HG02642 (cell line): ENCODE data around the gene TSHZ1.

Experiments
- ATAC-seq: cut with Tn5 transposase; IDR thresholded peaks from one replicate; pipeline ENCODE4 v1.9.1; 2021; ENCODE audit warnings: mild to moderate bottlenecking; ENCODE audit not compliant: unreplicated experiment, poor library complexity

Gene TSHZ1

DNA sequence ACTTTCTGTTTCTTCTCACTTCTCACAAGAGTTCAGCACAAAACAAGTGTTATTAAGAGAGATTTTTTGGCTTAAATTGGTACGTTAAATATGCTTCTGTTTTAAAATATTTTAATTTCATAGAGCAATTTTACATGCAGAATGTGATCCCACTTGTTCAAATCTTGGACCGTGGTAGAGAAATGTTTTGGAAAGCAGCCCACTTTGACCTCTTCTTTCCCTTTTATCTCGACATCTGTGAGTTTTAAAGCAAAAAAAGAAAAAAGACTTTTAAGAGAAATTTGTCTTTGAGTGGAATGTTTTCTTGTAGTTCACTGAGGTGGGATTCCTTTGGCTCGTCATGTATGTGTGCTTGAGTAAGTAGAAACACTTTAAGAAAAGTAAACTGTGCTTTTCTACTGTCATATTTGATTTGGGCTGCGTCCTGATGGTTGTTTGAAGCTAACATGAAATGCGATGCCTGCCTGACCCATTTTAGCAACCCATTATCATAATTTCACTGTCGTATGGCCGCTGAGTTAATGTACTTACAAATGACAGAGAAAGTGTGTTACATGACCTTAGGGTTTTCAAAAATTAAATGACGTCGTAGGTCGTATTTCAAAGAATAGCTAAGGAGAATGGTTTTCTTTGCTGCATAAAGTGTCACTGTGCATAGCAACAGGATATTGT is 54.5 kb downstream of the TSHZ1 start:
- no peak for ATAC-seq

DNA sequence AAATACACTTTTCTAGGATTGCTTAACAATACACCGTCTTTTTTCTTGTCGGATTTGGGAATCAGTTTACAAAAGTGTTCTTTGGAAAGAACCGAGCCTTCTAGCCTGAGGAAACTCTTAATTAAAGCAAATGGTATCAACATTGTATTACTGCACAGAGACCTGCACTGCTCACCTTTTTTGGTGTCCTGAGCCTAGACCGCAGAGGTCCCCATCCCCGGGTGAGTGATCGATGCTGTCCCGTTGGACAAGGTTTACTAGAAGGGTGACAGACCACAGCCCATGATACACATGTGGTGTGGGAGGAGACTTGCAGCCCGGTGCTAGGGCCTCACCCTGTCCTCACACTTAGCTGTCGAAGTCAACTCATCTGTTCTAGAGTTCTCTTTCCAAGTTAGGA is 55.3 kb downstream of the TSHZ1 start:
- ATAC-seq, result no peak

DNA sequence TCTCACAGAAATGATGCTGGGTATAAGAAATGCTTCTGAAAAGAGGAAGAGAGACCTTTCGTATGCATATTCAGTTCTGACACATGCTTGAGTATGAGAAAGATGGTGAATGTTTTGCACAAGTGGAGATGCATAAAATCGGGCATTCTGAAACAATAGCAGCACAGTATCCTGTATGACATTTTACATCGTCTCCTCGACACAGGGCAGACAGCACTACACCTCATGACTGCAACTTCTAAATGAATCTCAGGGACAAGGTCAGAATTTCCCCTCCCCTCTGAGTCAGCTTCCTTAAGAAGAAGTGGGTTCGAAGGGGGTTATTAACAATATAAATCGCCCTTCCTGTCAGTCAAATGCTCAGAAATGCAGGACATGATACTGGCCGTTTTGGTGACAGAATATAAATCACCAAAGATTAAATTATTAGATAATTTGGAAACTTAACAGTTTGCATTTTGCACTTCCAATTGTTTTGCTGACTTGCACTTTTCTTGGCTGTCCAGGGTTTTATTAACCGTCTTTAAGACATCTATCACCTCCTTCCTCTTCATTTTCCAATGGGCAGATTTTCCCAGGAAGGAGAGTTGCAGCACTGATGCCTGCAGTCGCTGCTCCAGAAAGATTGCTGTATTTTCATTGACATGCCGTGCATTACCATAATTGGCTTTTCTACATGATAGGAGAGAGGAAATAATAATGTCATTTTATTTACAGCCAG is 57.2 kb downstream of the TSHZ1 start:
- peak; percentile 84 for ATAC-seq

DNA sequence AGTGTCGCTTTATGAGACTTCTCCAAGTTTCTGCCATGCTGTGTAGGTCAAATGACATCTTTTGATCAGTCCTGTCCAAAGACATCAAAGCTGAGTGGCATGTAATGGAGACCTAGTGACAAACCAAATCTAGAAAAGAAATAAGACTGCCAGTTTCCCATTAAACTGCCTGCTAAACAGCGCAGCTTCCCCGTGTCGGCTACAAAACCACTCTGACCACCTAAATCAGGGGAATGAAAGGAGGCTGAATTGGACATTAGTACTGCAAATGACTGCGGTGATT is 57.7 kb downstream of the TSHZ1 start:
- ATAC-seq, result no peak

- ATAC-seq, result no peak
Measured at GRCh38 chr18:75269124-75269680, 58.6 kb downstream of the TSHZ1 start.

- ATAC-seq, result no peak
Measured at GRCh38 chr18:75269696-75270095, 59.1 kb downstream of the TSHZ1 start.

GRCh38 chr18:75271952-75272351 is 61.4 kb downstream of the TSHZ1 start:
- no peak for ATAC-seq

GRCh38 chr18:75273817-75274216 is 63.2 kb downstream of the TSHZ1 start:
- no peak for ATAC-seq

DNA sequence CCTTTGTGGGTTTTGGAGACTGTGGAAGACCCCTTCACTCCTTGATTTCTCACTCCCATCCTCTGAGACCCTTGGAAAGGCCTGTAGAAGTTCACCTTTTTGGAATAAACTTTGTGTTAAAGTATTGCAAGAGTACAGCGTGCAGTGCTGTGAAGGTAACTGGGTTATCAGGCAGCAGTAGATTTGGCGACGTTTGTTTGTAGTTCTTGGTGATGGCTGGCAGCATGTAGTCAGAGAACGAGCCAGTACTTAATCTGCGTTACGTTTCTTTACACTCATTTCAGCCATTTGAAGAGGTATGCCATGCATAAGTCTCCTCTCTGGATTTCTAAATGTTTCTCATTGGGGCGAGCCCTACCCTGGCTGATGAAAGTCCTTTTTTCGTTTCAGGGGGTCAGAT is 64.6 kb downstream of the TSHZ1 start:
- no peak for ATAC-seq

DNA sequence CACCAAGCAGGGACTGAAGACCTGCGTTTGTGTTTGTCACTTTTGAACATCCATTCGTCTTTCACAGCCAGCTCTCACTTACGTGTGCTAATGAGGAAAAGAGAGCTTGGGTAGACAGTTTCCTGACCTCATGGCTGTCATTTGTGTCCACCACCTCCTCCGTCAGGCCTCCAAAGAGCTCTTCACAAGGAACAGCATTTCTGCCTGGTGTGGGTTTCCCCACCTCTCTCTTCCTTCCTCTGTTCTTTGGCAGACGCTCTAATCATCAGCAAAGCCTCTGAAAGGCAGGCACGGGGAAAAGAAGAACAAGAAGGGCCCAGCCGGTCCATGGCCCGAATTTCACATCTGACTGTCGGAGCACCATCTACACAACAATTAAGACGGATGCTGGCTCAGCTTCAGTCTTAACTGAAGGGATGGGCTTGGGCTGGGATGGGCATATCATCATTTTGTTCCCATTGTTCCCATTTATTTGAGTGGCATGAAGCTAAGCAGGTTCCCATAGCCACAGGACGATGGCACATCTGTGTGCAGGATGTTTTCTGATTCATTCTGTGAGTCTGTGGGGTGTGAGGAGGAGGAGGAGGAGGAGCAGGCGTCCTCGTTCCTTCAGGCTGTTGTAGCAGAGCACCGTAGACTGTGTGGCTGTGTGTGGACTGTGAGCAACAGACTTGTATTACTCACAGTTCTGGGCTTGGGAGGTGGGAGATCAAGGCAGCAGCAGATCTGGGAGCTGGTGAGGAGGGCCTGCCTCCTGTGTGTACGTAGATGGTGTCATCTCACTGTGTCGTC is 66.4 kb downstream of the TSHZ1 start:
- no peak for ATAC-seq

DNA sequence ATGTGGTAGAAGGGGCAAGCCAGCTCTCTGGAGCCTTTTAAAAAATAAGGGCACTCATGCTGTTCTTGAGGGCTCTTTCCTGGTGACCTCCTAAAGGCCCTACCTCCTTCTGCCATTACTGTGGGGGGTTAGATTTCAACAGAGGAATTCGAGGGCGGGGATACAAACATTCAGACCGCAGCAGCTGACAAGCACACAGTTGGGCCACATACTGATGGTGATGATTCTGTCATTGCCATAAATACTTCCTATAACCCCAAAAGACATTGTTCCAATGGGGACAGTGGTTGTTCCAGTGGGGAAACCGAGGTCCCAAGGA is 67.0 kb downstream of the TSHZ1 start:
- ATAC-seq, result no peak

- ATAC-seq, result no peak
Measured at GRCh38 chr18:75279381-75279780, 68.8 kb downstream of the TSHZ1 start.

- no peak for ATAC-seq
Measured at GRCh38 chr18:75280427-75281280, 70.1 kb downstream of the TSHZ1 start.

GRCh38 chr18:75282746-75283145 is 72.1 kb downstream of the TSHZ1 start:
- ATAC-seq, result no peak

GRCh38 chr18:75283731-75284130 is 73.1 kb downstream of the TSHZ1 start:
- ATAC-seq, result no peak

GRCh38 chr18:75284566-75284965 is 74.0 kb downstream of the TSHZ1 start:
- ATAC-seq, result no peak

DNA sequence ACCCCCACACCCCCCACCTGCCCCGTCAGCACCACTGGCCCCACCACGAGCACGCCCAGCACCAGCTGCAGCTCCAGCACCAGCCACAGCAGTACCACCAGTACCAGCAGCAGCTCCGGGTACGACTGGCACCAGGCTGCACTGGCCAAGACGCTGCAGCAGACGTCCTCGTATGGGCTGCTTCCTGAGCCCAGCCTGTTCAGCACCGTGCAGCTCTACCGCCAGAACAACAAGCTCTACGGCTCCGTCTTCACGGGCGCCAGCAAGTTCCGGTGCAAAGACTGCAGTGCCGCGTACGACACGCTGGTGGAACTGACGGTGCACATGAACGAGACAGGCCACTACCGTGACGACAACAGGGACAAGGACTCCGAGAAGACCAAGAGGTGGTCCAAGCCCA is 75.3 kb downstream of the TSHZ1 start:
- ATAC-seq, result no peak

DNA sequence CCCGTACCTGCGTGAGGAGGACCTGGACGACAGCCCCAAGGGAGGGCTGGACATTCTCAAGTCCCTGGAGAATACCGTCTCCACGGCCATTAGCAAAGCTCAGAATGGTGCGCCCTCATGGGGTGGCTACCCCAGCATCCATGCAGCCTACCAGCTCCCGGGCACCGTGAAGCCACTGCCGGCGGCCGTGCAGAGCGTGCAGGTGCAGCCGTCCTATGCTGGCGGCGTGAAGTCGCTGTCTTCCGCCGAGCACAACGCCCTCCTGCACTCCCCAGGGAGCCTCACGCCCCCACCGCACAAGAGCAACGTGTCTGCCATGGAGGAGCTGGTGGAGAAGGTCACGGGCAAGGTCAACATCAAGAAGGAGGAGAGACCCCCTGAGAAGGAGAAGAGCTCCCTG is 76.4 kb downstream of the TSHZ1 start:
- no peak for ATAC-seq

GRCh38 chr18:75287700-75288099 is 77.1 kb downstream of the TSHZ1 start:
- ATAC-seq, result no peak

GRCh38 chr18:75289761-75290160 is 79.2 kb downstream of the TSHZ1 start:
- no peak for ATAC-seq
